Esophagus muscularis mucosa (tissue), 4 donors: ENCODE results near the gene UNC13C. TPM values are rescaled to one million over a fixed set of nuclear protein-coding genes. Genes with fewer than 3 reads are reported as not detected.

Experiments used
- DNase-seq: peaks from one replicate; pipeline ENCODE4 v3.0.0-alpha.2; 2017; ENCODE audit errors: extremely low spot score
- H3K27ac ChIP-seq, 4 donors: fragments of 200-600 bp; sonication (generic); replicated peaks in 1 of 4; 1 replicate in 3 of 4; 2 replicates in 1 of 4; pipeline ENCODE4 v1.5.1; 2016 to 2019; ENCODE audit warnings: mild to moderate bottlenecking in 1 of 4
- H3K27me3 ChIP-seq, 4 donors: fragments of 200-600 bp; sonication (generic); one replicate each; pipeline versions ENCODE4 v1.5.1 to v1.6.0; 2016 to 2019
- H3K36me3 ChIP-seq, 4 donors: fragments of 200-600 bp; sonication (generic); one replicate each; pipeline ENCODE4 v1.5.1; 2016 to 2019
- H3K4me1 ChIP-seq, 4 donors: fragments of 200-600 bp; sonication (generic); one replicate each; pipeline ENCODE4 v1.5.1; 2016 to 2019
- H3K4me3 ChIP-seq, 4 donors: fragments of 200-600 bp; sonication (generic); 1 replicate in 2 of 4; 2 replicates in 2 of 4; pipeline ENCODE4 v1.5.1; 2016 to 2019; ENCODE audit warnings: mild to moderate bottlenecking in 4 of 4, moderate library complexity in 1 of 4
- H3K9me3 ChIP-seq, 4 donors: fragments of 200-600 bp; sonication (generic); 1 replicate in 3 of 4; 2 replicates in 1 of 4; pipeline ENCODE4 v1.5.1; 2016 to 2019
- CTCF ChIP-seq, 3 experiments: fragments of 200-600 bp in 2 of 3; fragments of 450-650 bp in 1 of 3; sonication (generic) in 2 of 3; IDR thresholded peaks; one replicate each; pipeline ENCODE4 v1.5.1; 2017 to 2019; ENCODE audit warnings: antibody characterized with exemption in 3 of 3, mild to moderate bottlenecking in 2 of 3, moderate library complexity in 1 of 3
- EP300 ChIP-seq: sonication (generic); formaldehyde crosslinking; IDR thresholded peaks from one replicate; pipeline ENCODE4 v1.6.1; 2017; ENCODE audit warnings: antibody characterized with exemption
- POLR2A ChIP-seq: fragments of 450-650 bp; IDR thresholded peaks from one replicate; pipeline ENCODE4 v1.6.1; 2017; ENCODE audit warnings: antibody characterized with exemption, moderate library complexity, mild to moderate bottlenecking, low read depth
- POLR2AphosphoS5 ChIP-seq, 2 donors: sonication (generic); formaldehyde crosslinking; IDR thresholded peaks; one replicate each; pipeline ENCODE4 v1.6.1; 2017; ENCODE audit warnings: antibody characterized with exemption in 2 of 2
- WGBS: methylation state at CpG from one replicate; pipeline ENCODE4 v1.1.5; 2018; 5-methylcytosine and 5-hydroxymethylcytosine counted together
- intact Hi-C: fragments of 100-400 bp; cut with DNase I; formaldehyde crosslinking; loops from one replicate; pipeline ENCODE4 v1.15.1; 2023
- total RNA-seq, 4 donors: library from RNA; depleted of rRNA; stranded (reverse); fragments of >200 nt; gene quantifications; one replicate each; pipeline versions ENCODE4 v1.1.0 to v1.2.1, GENCODE V29; 2016

UNC13C gene
- total RNA-seq, 4 donors from 2014 or later: 0.17 to 4.2 (median 0.59) TPM

- Histone ChIP-seq H3K36me3 (no peaks in the 10 kb centered on the region), H3K4me1 (no peaks in the 10 kb centered on the region), H3K27ac (no peak overlapping the region), H3K9me3 (no peaks in the 10 kb centered on the region), H3K4me3 (no peak overlapping the region), H3K27me3 (no peaks in the 10 kb centered on the region)
- intact Hi-C loops: no loop called here
- TF ChIP-seq CTCF (IDR thresholded peaks at IDR 0.05): no peak
- no peak for TF ChIP-seq POLR2A
- no peak for TF ChIP-seq POLR2AphosphoS5 (IDR thresholded peaks at IDR 0.05)
- no peak for TF ChIP-seq EP300
- 63% methylated on average over 8 of the region's 9 CpGs for WGBS
- DNase-seq: no peak
Measured at GRCh38 chr15:54515664-54516582, 537.7 kb downstream of the UNC13C start.

GRCh38 chr15:54517366-54517765, 539.1 kb downstream of the UNC13C start:
- Histone ChIP-seq H3K36me3 (no peaks in the 10 kb centered on the region), H3K27me3 (no peaks in the 10 kb centered on the region), H3K27ac (no peak overlapping the region), H3K4me3 (no peak overlapping the region), H3K9me3 (no peaks in the 10 kb centered on the region), H3K4me1 (no peaks in the 10 kb centered on the region)
- intact Hi-C loops: no loop called here
- WGBS: 38% methylated on average over 2 of the region's 2 CpGs
- no peak for DNase-seq
- no peak for TF ChIP-seq POLR2AphosphoS5 (IDR thresholded peaks at IDR 0.05)
- no peak for TF ChIP-seq POLR2A

- Histone ChIP-seq H3K27ac (no peak overlapping the region), H3K4me3 (no peak overlapping the region), H3K27me3 (no peaks in the 10 kb centered on the region), H3K9me3 (no peaks in the 10 kb centered on the region), H3K36me3 (no peaks in the 10 kb centered on the region), H3K4me1 (no peaks in the 10 kb centered on the region)
- WGBS: 60% methylated on average over 5 of the region's 5 CpGs
- DNase-seq: no peak
- intact Hi-C loops: no loop called here
- TF ChIP-seq EP300 (no peak), POLR2A (no peak), POLR2AphosphoS5 (IDR thresholded peaks at IDR 0.05) (no peak), CTCF (IDR thresholded peaks at IDR 0.05) (no peak)
Measured at GRCh38 chr15:54518156-54518882, 540.1 kb downstream of the UNC13C start.

- H3K9me3 ChIP-seq: no peaks in the 10 kb centered on the region
- DNase-seq: no peak
- H3K4me3 ChIP-seq: no peak overlapping the region
- H3K36me3 ChIP-seq: no peaks in the 10 kb centered on the region
- H3K27ac ChIP-seq: no peak overlapping the region
- H3K27me3 ChIP-seq: no peaks in the 10 kb centered on the region
- WGBS: 56% methylated on average over 5 of the region's 5 CpGs
- intact Hi-C loops: no loop called here
- no peaks in the 10 kb centered on the region for H3K4me1 ChIP-seq
- TF ChIP-seq POLR2AphosphoS5 (IDR thresholded peaks at IDR 0.05) (no peak), CTCF (IDR thresholded peaks at IDR 0.05) (no peak), POLR2A (no peak), EP300 (no peak)
Measured at GRCh38 chr15:54519577-54519976, 541.3 kb downstream of the UNC13C start.

GRCh38 chr15:54520616-54521015, 542.4 kb downstream of the UNC13C start:
- Histone ChIP-seq H3K4me1 (no peaks in the 10 kb centered on the region), H3K27me3 (no peaks in the 10 kb centered on the region), H3K36me3 (no peaks in the 10 kb centered on the region), H3K9me3 (no peaks in the 10 kb centered on the region), H3K27ac (no peak overlapping the region), H3K4me3 (no peak overlapping the region)
- DNase-seq: no peak
- intact Hi-C loops: no loop called here
- WGBS: 42% methylated on average over 1 of the region's 1 CpG
- no peak for TF ChIP-seq POLR2AphosphoS5 (IDR thresholded peaks at IDR 0.05)
- no peak for TF ChIP-seq POLR2A
- no peak for TF ChIP-seq CTCF (IDR thresholded peaks at IDR 0.05)
- TF ChIP-seq EP300: no peak
